Endothelial cell of umbilical vein (primary cell): ENCODE measurements around the gene MFGE8. TPM values are rescaled to one million over a fixed set of nuclear protein-coding genes. Genes with fewer than 3 reads are reported as not detected.

ENCODE experiments used
- BruUV-seq: library from RNA; stranded (reverse); fragments of 400-500 nt; replicated peaks from 2 replicates; lab custom pipeline; 2021; lab: Mats Ljungman, UMichigan
- CTCF ChIA-PET: fragments of 300-600, 350-600 bp; sonication (Branson Sonifier 250); formaldehyde crosslinking; loops from one replicate; lab custom pipeline; 2021; ENCODE audit warnings: antibody characterized with exemption, inconsistent platforms; lab: Charles Lee
- POLR2A ChIA-PET: fragments of 300-600, 350-600 bp; sonication (Branson Sonifier 250); formaldehyde crosslinking; loops from one replicate; lab custom pipeline; 2021; ENCODE audit warnings: antibody characterized with exemption, inconsistent platforms; lab: Charles Lee
- DNase-seq: peaks from one replicate; pipeline ENCODE4 v3.0.0-alpha.2; 2011; ENCODE audit warnings: low read depth, low spot score
- FAIRE-seq: peaks from 2 replicates; lab custom pipeline; 2011; peaks lifted over from hg19 to GRCh38; lab: Jason Lieb, UNC
- H2AFZ ChIP-seq: 2 replicates; pipeline ENCODE4 v1.6.0; 2012; ENCODE audit warnings: low read depth, low read length, control low read depth, inconsistent platforms
- H3K27ac ChIP-seq: 2 replicates; pipeline ENCODE4 v1.5.1; 2011; ENCODE audit warnings: low read depth, mild to moderate bottlenecking, control low read depth, low read length, moderate library complexity; ENCODE audit not compliant: insufficient read depth
- H3K27me3 ChIP-seq, 2 experiments: 2 replicates each; pipeline versions ENCODE4 v1.6.0 to v1.6.1; 2011; ENCODE audit warnings: low read length in 2 of 2, mixed read lengths in 1 of 2; ENCODE audit not compliant: control insufficient read depth in 2 of 2, insufficient read depth in 2 of 2
- H3K36me3 ChIP-seq, 2 experiments: 2 replicates in 1 of 2; 3 replicates in 1 of 2; pipeline ENCODE4 v1.5.1; 2011; ENCODE audit warnings: low read length in 2 of 2, mild to moderate bottlenecking in 1 of 2, moderate library complexity in 1 of 2; ENCODE audit not compliant: control insufficient read depth in 2 of 2, insufficient read depth in 2 of 2; ENCODE audit errors: extremely low read depth in 1 of 2
- H3K4me1 ChIP-seq: 3 replicates; pipeline ENCODE4 v1.5.1; 2011; ENCODE audit warnings: mild to moderate bottlenecking, low read length; ENCODE audit not compliant: control insufficient read depth, insufficient read depth; ENCODE audit errors: extremely low read depth
- H3K4me2 ChIP-seq: 2 replicates; pipeline ENCODE4 v1.6.1; 2011; ENCODE audit warnings: low read length, control low read depth, mixed read lengths; ENCODE audit not compliant: insufficient read depth
- H3K4me3 ChIP-seq, 3 experiments: fragments of 200-600 bp in 1 of 3; sonication (generic), shearing (Covaris generic) in 1 of 3; replicated peaks in 1 of 3; 2 replicates each; pipeline ENCODE4 v1.5.1; 2011 to 2016; ENCODE audit warnings: control low read depth in 3 of 3, low read length in 3 of 3, mild to moderate bottlenecking in 2 of 3, inconsistent platforms in 1 of 3, low read depth in 1 of 3, moderate library complexity in 1 of 3; ENCODE audit not compliant: insufficient read depth in 1 of 3
- H3K79me2 ChIP-seq: 2 replicates; pipeline ENCODE4 v1.6.0; 2012; ENCODE audit warnings: low read length, inconsistent platforms; ENCODE audit not compliant: control insufficient read depth, insufficient read depth
- H3K9ac ChIP-seq: replicated peaks from 2 replicates; pipeline ENCODE3; 2011; ENCODE audit warnings: low read length, control low read depth; ENCODE audit not compliant: insufficient read depth; ENCODE audit errors: extremely low read depth
- H3K9me1 ChIP-seq: replicated peaks from 3 replicates; pipeline ENCODE4 v1.6.0; 2011; ENCODE audit warnings: mild to moderate bottlenecking, low read length; ENCODE audit not compliant: control insufficient read depth, insufficient read depth; ENCODE audit errors: extremely low read depth
- H3K9me3 ChIP-seq: replicated peaks from 2 replicates; pipeline ENCODE4 v1.5.1; 2012; ENCODE audit warnings: low read length, inconsistent platforms; ENCODE audit not compliant: control insufficient read depth, insufficient read depth
- H4K20me1 ChIP-seq: replicated peaks from 2 replicates; pipeline ENCODE3; 2011; ENCODE audit warnings: mild to moderate bottlenecking, low read length; ENCODE audit not compliant: control insufficient read depth, insufficient read depth; ENCODE audit errors: extremely low read depth
- EZH2 ChIP-seq: IDR thresholded peaks from 2 replicates; pipeline ENCODE4 v1.6.1; 2012; ENCODE audit warnings: borderline replicate concordance, low read depth, mild to moderate bottlenecking, moderate library complexity, low read length, inconsistent platforms; ENCODE audit not compliant: severe bottlenecking
- FOS ChIP-seq: IDR thresholded peaks from 2 replicates; pipeline ENCODE4 v1.6.1; 2011; ENCODE audit warnings: mild to moderate bottlenecking, low read length, moderate library complexity, borderline replicate concordance; ENCODE audit not compliant: insufficient read depth
- JUN ChIP-seq: IDR thresholded peaks from 2 replicates; pipeline ENCODE4 v1.6.1; 2011; ENCODE audit warnings: borderline replicate concordance, low read depth; ENCODE audit not compliant: insufficient read length, insufficient read depth
- MAX ChIP-seq: IDR thresholded peaks from 2 replicates; pipeline ENCODE4 v1.6.1; 2011; ENCODE audit not compliant: insufficient read depth, insufficient read length
- POLR2A ChIP-seq: IDR thresholded peaks from 2 replicates; pipeline ENCODE4 v1.6.1; 2012; ENCODE audit warnings: low read depth, mild to moderate bottlenecking, control low read depth, low read length
- POLR2AphosphoS5 ChIP-seq: IDR thresholded peaks from 2 replicates; pipeline ENCODE4 v1.6.1; 2012; ENCODE audit warnings: low read depth, mild to moderate bottlenecking, control low read depth, low read length, moderate library complexity; ENCODE audit not compliant: insufficient read depth
- dilution Hi-C: fragments of 300-500 bp; cut with MboI; formaldehyde crosslinking; loops from one replicate; pipeline ENCODE4 v1.15.0; 2019; ENCODE audit warnings: low sequenced_read_pairs; ENCODE audit not compliant: extremely low pct_ligation_motif_present
- intact Hi-C: fragments of 100-400 bp; cut with micrococcal nuclease; formaldehyde crosslinking; loops from one replicate; pipeline ENCODE4 v1.10.0; 2022
- polyA plus RNA-seq, 4 experiments: library from polyadenylated mRNA; depleted of rRNA in 3 of 4; stranded (reverse) in 3 of 4; unstranded in 1 of 4; fragments of >200 nt; gene quantifications; 2 replicates each; pipeline versions ENCODE4 v1.2.1 to v1.2.3, GENCODE V29; 2011 to 2012; ENCODE audit warnings: missing spikeins in 1 of 4
- total RNA-seq: library from RNA; stranded (reverse); gene quantifications from 2 replicates; pipeline ENCODE4 v1.2.3, GENCODE V29; 2021

Gene MFGE8
- total and polyA plus RNA-seq, 2 donors (not counting 3 experiments of a cell fraction or from before 2014, with no cell fraction given), result 108 to 117 TPM

DNA sequence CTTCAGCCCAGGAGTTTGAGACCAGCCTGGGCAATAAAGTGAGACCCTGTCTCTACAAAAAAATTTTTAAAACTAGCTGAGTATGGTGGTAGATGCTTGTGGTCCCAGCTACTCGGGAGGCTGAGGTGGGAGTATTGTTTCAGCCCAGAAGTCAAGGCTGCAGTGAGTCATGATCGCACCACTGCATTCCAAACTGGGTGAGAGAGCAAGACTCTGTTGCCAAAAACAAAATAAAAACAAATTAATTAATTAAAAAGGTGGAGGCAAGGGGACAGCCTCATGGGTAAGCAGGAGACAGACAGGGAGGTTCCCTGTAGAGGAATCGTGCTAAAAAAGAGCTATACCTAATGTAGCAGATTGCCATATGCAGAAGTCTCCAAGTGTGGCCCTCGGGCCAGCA, 30.4 kb downstream of the MFGE8 start:
- ChIA-PET POLR2A (no interaction called here), CTCF (interaction anchor here (1.2 to 5.3 kb wide), 3 partner anchors 10 to 22 kb away, joined by 4 to 29 read pairs (median 7); no protein-coding TSS in a partner anchor)
- no peak for FAIRE-seq
- no peak overlapping the region for H3K4me3 ChIP-seq
- intact Hi-C loops (no loop called here), dilution Hi-C loops (no loop called here)
- H3K4me2 ChIP-seq, result no peak overlapping the region
- DNase-seq, result no peak
- peaks cover 0 to 27% of the 10 kb centered on the region in 2 experiments for H3K36me3 ChIP-seq
- H2AFZ ChIP-seq, result no peak overlapping the region
- no peaks in the 10 kb centered on the region for H3K79me2 ChIP-seq
- H3K9ac ChIP-seq, result no peak overlapping the region
- H3K9me1 ChIP-seq, result no peaks in the 10 kb centered on the region
- no peak overlapping the region for H3K27ac ChIP-seq
- TF ChIP-seq JUN (peak; percentile 55), POLR2A (no peak)
- no peaks in the 10 kb centered on the region for H3K27me3 ChIP-seq
- no peaks in the 10 kb centered on the region for H3K9me3 ChIP-seq
- H4K20me1 ChIP-seq, result no peaks in the 10 kb centered on the region
- no TSS peak for BruUV-seq
- H3K4me1 ChIP-seq, result no peaks in the 10 kb centered on the region

- Histone ChIP-seq H3K79me2 (no peaks in the 10 kb centered on the region), H3K4me3 (no peak overlapping the region), H3K4me2 (no peak overlapping the region), H3K9ac (no peak overlapping the region), H3K9me3 (no peaks in the 10 kb centered on the region), H3K9me1 (no peaks in the 10 kb centered on the region), H4K20me1 (no peaks in the 10 kb centered on the region), H3K27ac (no peak overlapping the region), H2AFZ (no peak overlapping the region), H3K4me1 (no peaks in the 10 kb centered on the region), H3K36me3 (peaks cover 0 to 35% of the 10 kb centered on the region in 2 experiments), H3K27me3 (no peaks in the 10 kb centered on the region)
- POLR2A ChIA-PET, result no interaction called here
- BruUV-seq, result no TSS peak
- dilution Hi-C loops (no loop called here), intact Hi-C loops (no loop called here)
- FAIRE-seq (no peak), DNase-seq (no peak)
- CTCF ChIA-PET, result interaction anchor here (5.3 kb wide), 1 partner anchor 17 kb away, joined by 29 read pairs; no protein-coding TSS in a partner anchor
- TF ChIP-seq EZH2, result no peak
- no peak for TF ChIP-seq FOS
- no peak for TF ChIP-seq POLR2AphosphoS5
- TF ChIP-seq MAX, result no peak
Observed at GRCh38 chr15:88881775-88882174, 31.4 kb downstream of the MFGE8 start.
